ENCODE measurements around the gene MPP3.

- TF ChIP-seq ZNF12 (CRISPR knock-in tag; IDR thresholded peaks at IDR 0.05) (no peak), ZNF24 (IDR thresholded peaks at IDR 0.05) (no peak), ILK (tag; IDR thresholded peaks at IDR 0.05; ENCODE audit: borderline replicate concordance, low read depth) (no peak), CTCF (IDR thresholded peaks at IDR 0.05 in 2 of 3, conservative IDR thresholded peaks at IDR 0.05 in 1 of 3; ENCODE audit: insufficient read depth in 2 of 3, low read depth in 1 of 3, low read length in 3 of 3) (no peak), KLF6 (CRISPR knock-in tag; IDR thresholded peaks at IDR 0.05; ENCODE audit: borderline replicate concordance) (no peak), EZH2 (IDR thresholded peaks at IDR 0.05; ENCODE audit: borderline replicate concordance, low read depth, low read length) (no peak), MAFF (IDR thresholded peaks at IDR 0.05; ENCODE audit: low read length) (no peak), HBP1 (CRISPR knock-in tag; IDR thresholded peaks at IDR 0.05) (no peak), ELK1 (CRISPR knock-in tag; IDR thresholded peaks at IDR 0.05) (no peak), RNF2 (IDR thresholded peaks at IDR 0.05) (no peak), NFRKB (IDR thresholded peaks at IDR 0.05; ENCODE audit: low read depth) (no peak), FOXM1 (IDR thresholded peaks at IDR 0.05; ENCODE audit: low read depth) (no peak), FOXM1 (CRISPR knock-in tag; IDR thresholded peaks at IDR 0.05; ENCODE audit: low read depth) (no peak)
Measured at GRCh38 chr17:43810823-43811222, 22.1 kb downstream of the MPP3 start.

Measured in K562 (cell line).